ENCODE measurements around the gene SLC12A8.

DNA sequence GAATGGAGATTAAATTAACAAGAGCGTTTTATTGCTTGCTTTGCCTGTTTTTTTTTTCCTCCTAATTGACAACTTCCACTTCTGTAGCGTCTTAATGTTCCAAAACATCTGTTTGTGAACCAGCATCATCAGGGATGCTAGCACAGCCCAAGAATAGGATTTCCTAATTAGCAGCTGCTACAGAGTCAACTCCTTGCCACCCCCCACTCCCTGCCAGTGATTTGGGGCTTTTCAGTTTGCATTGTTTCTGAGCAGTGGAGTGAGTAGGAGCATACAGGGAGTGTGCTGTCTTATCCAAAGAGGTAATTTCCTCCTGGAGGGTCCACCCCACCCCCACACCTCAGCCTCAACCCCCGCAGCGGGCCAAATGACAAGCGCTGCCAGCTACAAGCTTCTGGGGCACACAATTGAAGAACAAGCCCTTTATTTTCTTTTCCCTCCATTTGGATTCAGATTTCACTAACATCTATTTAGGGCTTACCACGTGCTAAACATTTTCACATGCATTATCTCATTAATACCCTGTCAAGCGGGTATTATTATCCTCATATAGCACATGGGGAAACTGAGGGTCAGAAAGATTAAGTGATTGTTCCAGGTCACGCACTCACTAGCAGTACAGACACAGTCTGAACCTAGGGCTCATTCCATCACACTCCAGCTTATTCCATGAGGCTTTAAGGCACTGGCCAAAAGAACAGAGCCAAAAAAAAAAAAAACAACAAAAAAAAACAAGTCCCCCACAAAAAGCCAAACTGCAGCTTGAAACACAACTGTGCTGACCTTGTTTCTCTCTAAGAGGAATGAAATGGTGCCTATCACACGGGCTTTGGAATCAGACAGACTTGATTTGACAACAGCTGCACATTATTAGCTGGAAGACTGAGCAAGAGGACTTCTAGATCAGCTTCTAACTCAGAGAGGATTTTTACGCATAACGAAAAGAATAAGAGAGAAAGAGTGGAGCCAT, 173.1 kb downstream of the SLC12A8 start:
- TF ChIP-seq, protein P1, sequence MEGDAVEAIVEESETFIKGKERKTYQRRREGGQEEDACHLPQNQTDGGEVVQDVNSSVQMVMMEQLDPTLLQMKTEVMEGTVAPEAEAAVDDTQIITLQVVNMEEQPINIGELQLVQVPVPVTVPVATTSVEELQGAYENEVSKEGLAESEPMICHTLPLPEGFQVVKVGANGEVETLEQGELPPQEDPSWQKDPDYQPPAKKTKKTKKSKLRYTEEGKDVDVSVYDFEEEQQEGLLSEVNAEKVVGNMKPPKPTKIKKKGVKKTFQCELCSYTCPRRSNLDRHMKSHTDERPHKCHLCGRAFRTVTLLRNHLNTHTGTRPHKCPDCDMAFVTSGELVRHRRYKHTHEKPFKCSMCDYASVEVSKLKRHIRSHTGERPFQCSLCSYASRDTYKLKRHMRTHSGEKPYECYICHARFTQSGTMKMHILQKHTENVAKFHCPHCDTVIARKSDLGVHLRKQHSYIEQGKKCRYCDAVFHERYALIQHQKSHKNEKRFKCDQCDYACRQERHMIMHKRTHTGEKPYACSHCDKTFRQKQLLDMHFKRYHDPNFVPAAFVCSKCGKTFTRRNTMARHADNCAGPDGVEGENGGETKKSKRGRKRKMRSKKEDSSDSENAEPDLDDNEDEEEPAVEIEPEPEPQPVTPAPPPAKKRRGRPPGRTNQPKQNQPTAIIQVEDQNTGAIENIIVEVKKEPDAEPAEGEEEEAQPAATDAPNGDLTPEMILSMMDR (IDR thresholded peaks at IDR 0.05), result no peak
- no peak for TF ChIP-seq EZH2phosphoT487 (IDR thresholded peaks at IDR 0.05)
